ENCODE results near the gene RACGAP1. TPM values are rescaled to one million over a fixed set of nuclear protein-coding genes. Genes with fewer than 3 reads are reported as not detected.

Gene RACGAP1
- total and polyA plus RNA-seq, 2 donors (not counting 1 experiment from before 2014, with no cell fraction given): 4.1 to 14.2 TPM

DNA sequence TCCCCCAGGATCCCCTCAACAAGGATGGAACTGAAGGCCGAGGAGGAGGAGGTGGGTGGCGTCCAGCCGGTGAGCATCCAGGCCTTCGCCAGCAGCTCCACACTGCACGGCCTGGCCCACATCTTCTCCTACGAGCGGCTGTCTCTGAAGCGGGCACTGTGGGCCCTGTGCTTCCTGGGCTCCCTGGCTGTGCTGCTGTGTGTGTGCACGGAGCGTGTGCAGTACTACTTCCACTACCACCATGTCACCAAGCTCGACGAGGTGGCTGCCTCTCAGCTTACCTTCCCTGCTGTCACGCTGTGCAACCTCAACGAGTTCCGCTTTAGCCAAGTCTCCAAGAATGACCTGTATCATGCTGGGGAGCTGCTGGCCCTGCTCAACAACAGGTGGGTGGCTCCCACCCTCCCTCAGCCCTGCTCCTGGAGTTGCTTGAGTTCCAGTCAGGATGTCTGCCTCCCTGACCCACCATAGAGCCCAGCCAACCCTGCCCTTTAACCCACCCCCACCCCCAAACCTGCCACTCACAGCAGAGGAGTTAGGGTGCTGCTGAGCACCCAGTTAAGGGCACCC is 33.5 kb upstream of the RACGAP1 start:
- TF ChIP-seq, protein P1, sequence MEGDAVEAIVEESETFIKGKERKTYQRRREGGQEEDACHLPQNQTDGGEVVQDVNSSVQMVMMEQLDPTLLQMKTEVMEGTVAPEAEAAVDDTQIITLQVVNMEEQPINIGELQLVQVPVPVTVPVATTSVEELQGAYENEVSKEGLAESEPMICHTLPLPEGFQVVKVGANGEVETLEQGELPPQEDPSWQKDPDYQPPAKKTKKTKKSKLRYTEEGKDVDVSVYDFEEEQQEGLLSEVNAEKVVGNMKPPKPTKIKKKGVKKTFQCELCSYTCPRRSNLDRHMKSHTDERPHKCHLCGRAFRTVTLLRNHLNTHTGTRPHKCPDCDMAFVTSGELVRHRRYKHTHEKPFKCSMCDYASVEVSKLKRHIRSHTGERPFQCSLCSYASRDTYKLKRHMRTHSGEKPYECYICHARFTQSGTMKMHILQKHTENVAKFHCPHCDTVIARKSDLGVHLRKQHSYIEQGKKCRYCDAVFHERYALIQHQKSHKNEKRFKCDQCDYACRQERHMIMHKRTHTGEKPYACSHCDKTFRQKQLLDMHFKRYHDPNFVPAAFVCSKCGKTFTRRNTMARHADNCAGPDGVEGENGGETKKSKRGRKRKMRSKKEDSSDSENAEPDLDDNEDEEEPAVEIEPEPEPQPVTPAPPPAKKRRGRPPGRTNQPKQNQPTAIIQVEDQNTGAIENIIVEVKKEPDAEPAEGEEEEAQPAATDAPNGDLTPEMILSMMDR (IDR thresholded peaks at IDR 0.05): no peak
- no peak for TF ChIP-seq EZH2 (IDR thresholded peaks at IDR 0.05; ENCODE audit: borderline replicate concordance, insufficient read depth, low read depth, low read length, poor library complexity, severe bottlenecking)
- Histone ChIP-seq H3K27me3 (replicated peaks in 1 of 4; ENCODE audit: control extremely low read depth in 1 of 4, control insufficient read depth in 3 of 4, insufficient read depth in 4 of 4, low read length in 3 of 4) (peaks cover 0 to 50% (median 16%) of the 10 kb centered on the region in 4 experiments), H3K9ac (ENCODE audit: low read length) (no peak overlapping the region), H3K4me3 (ENCODE audit: control extremely low read depth in 1 of 5, extremely low read depth in 1 of 5, insufficient read depth in 1 of 5, low read depth in 2 of 5, low read length in 4 of 5) (no peak overlapping the region), H3K4me2 (replicated peaks; ENCODE audit: low read depth, low read length, poor library complexity, severe bottlenecking) (no peak overlapping the region), H3K4me1 (ENCODE audit: control insufficient read depth in 2 of 2, insufficient read depth in 2 of 2, low read length in 2 of 2) (peaks cover 22 to 23% of the 10 kb centered on the region in 2 donors), H4K20me1 (ENCODE audit: control insufficient read depth, insufficient read depth, low read length, poor library complexity, severe bottlenecking) (no peaks in the 10 kb centered on the region), H3K79me2 (ENCODE audit: control insufficient read depth, insufficient read depth, low read length) (no peaks in the 10 kb centered on the region), H3K9me3 (ENCODE audit: control extremely low read depth in 1 of 3, control insufficient read depth in 2 of 3, insufficient read depth in 1 of 3, low read length in 2 of 3) (peaks cover 0 to 4% (median 0%) of the 10 kb centered on the region in 3 donors), H3K36me3 (replicated peaks in 1 of 2; ENCODE audit: control extremely low read depth in 1 of 2, control insufficient read depth in 1 of 2, extremely low read depth in 1 of 2, insufficient read depth in 2 of 2, low read length in 1 of 2) (no peaks in the 10 kb centered on the region), H2AFZ (ENCODE audit: insufficient read depth, low read depth, low read length, poor library complexity, severe bottlenecking) (no peak overlapping the region), H3K27ac (ENCODE audit: low read length in 2 of 2) (no peak overlapping the region)
- peaks cover 19% of the 10 kb centered on the region for H3K4me1 Mint-ChIP-seq
- ChIA-PET CTCF (interaction anchor here (0.6 to 4.2 kb wide), 5 partner anchors 12 to 117 kb away, joined by 3 to 23 read pairs (median 3); partner anchors contain the start of gene SMARCD1), POLR2A (no interaction called here)
- ATAC-seq (ENCODE audit: low read depth) (no peak), DNase-seq (no peak)
- peak overlapping the region; percentile 70 for H3K4me3 Mint-ChIP-seq
- peaks cover 57% of the 10 kb centered on the region for H3K27me3 Mint-ChIP-seq
- no peaks in the 10 kb centered on the region for H3K9me3 Mint-ChIP-seq (ENCODE audit: insufficient read depth)
- WGBS (ENCODE audit: insufficient coverage): 94% methylated on average over 15 of the region's 15 CpGs
- intact Hi-C loops (cut with micrococcal nuclease): loop anchor here (5.0 kb wide), 1 partner anchor 192 kb away; no protein-coding TSS in a partner anchor
- no peak overlapping the region for H3K27ac Mint-ChIP-seq

Data from B cell (primary cell).